Large intestine (tissue), 3 donors: ENCODE data around the gene TMEM191C. TPM values are rescaled to one million over a fixed set of nuclear protein-coding genes. Genes with fewer than 3 reads are reported as not detected.
"Not testable (repeated sequence)": the region's sequence is repeated elsewhere in the genome, so short reads cannot be mapped to it uniquely, and the experiment has no call there.

Source experiments
- DNase-seq, 2 donors: peaks; one replicate each; pipeline versions ENCODE4 v3.0.0 to v3.0.0-alpha.2; 2013
- H3K27ac ChIP-seq: one replicate; pipeline ENCODE4 v1.5.1; 2013; ENCODE audit warnings: low read length
- H3K27me3 ChIP-seq: 2 replicates; pipeline ENCODE4 v1.6.1; 2013; ENCODE audit warnings: low read length; ENCODE audit not compliant: control insufficient read depth, insufficient read depth
- H3K36me3 ChIP-seq: 2 replicates; pipeline ENCODE4 v1.6.1; 2013; ENCODE audit warnings: low read length; ENCODE audit not compliant: control insufficient read depth, insufficient read depth
- H3K4me1 ChIP-seq: one replicate; pipeline ENCODE4 v1.6.1; 2013; ENCODE audit warnings: low read length; ENCODE audit not compliant: control insufficient read depth, insufficient read depth
- H3K4me3 ChIP-seq: one replicate; pipeline ENCODE4 v1.5.1; 2013; ENCODE audit warnings: low read length
- H3K9me3 ChIP-seq: one replicate; pipeline ENCODE4 v1.6.1; 2013; ENCODE audit warnings: mild to moderate bottlenecking, low read depth, low read length, moderate library complexity; ENCODE audit not compliant: control insufficient read depth
- WGBS: methylation state at CpG from one replicate; pipeline ENCODE4 v1.1.5; 2013; ENCODE audit warnings: low lambda C conversion rate; ENCODE audit not compliant: insufficient coverage; 5-methylcytosine and 5-hydroxymethylcytosine counted together
- polyA plus RNA-seq: library from polyadenylated mRNA; unstranded; fragments of 120-200 nt; gene quantifications from one replicate; pipeline ENCODE4 v1.2.1, GENCODE V29; 2013

The TMEM191C gene
- polyA plus RNA-seq, 1 donor: 4.6 TPM

DNA sequence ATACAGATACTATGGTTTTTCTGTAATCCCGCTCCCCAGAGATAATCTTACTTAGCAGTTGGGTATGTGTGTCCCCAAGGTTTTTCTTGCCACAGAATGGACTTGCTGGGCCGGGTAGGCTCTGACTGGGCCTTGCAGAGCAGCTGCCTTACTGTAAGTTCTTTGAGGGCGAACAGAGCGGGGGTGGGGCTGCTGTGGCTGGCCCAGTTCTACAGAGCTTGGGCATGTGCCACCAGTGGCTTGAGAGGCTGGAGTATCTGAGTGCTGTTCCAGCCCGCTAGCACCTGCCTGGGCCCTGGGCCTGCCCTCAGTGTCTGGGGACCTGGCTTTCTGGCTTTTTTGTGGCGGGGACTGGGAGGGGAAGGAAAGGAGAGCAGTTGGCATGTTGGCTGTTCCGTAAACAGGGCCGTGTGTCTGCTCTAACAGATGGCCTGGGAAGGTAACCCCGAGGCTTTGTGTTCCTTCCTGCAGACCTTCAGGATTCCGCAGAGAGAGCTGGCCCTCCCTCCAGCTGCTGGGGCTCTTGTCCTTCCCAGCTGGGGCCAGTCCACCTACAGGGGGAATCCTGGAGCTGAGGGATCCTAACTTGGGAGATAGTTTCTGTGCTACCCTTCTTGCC lies 27.1 kb upstream of the TMEM191C start:
- not testable (repeated sequence) for H3K4me1 ChIP-seq, H3K27ac ChIP-seq, H3K4me3 ChIP-seq, H3K9me3 ChIP-seq, DNase-seq, H3K27me3 ChIP-seq
- peaks cover 22% of the 10 kb centered on the region for H3K36me3 ChIP-seq
- WGBS: no CpG with 5 or more reads among the region's 10 CpGs

- H3K4me1 ChIP-seq, H3K4me3 ChIP-seq, H3K9me3 ChIP-seq, DNase-seq, H3K27ac ChIP-seq, H3K27me3 ChIP-seq: not testable (repeated sequence)
- peaks cover 27% of the 10 kb centered on the region for H3K36me3 ChIP-seq
- no CpG with 5 or more reads among the region's 16 CpGs for WGBS
These were observed 26.5 kb upstream of the TMEM191C start for GRCh38 chr22:21440676-21441075.

- H3K27ac ChIP-seq, DNase-seq, H3K4me3 ChIP-seq, H3K4me1 ChIP-seq, H3K27me3 ChIP-seq, H3K9me3 ChIP-seq: not testable (repeated sequence)
- H3K36me3 ChIP-seq: peaks cover 32% of the 10 kb centered on the region
- no CpG with 5 or more reads among the region's 6 CpGs for WGBS
These were observed 26.0 kb upstream of the TMEM191C start for GRCh38 chr22:21441170-21441569.

DNA sequence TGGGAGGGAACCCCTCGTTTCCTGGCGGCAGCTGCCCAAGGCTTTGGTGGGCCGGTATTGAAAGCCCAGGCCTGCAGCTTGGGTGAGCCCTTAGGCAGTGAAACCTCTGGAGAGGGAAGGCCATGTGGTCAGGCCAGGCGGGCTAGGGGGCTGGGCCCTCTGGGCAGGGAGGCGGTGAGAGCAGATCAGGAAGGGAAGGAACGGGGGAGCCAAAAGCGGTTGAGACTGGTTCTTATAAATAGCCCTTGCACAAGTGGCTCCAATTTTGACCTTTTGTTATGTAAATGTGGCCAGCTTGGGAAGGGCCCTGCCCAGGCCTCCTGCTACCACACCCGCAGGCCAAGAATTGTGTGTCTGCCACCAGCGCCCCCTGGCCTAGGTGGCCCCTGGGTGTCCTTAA lies 25.1 kb upstream of the TMEM191C start:
- H3K9me3 ChIP-seq, DNase-seq: not testable (repeated sequence)
- WGBS: no CpG with 5 or more reads among the region's 9 CpGs

GRCh38 chr22:21442646-21443045 lies 24.5 kb upstream of the TMEM191C start:
- H3K27ac ChIP-seq, H3K4me3 ChIP-seq, DNase-seq, H3K27me3 ChIP-seq, H3K4me1 ChIP-seq, H3K9me3 ChIP-seq: not testable (repeated sequence)
- peaks cover 47% of the 10 kb centered on the region for H3K36me3 ChIP-seq
- WGBS: no CpG with 5 or more reads among the region's 15 CpGs

More for the DNA sequence above, 25.1 kb upstream of the TMEM191C start:
- H3K27me3 ChIP-seq, H3K4me3 ChIP-seq, H3K4me1 ChIP-seq, H3K27ac ChIP-seq: not testable (repeated sequence)
- H3K36me3 ChIP-seq: peaks cover 42% of the 10 kb centered on the region

- no peaks in the 10 kb centered on the region for H3K9me3 ChIP-seq
- H3K27ac ChIP-seq: no peak overlapping the region
- DNase-seq: no peak
- H3K27me3 ChIP-seq: no peaks in the 10 kb centered on the region
- H3K4me1 ChIP-seq: no peaks in the 10 kb centered on the region
- no peak overlapping the region for H3K4me3 ChIP-seq
- peaks cover 52% of the 10 kb centered on the region for H3K36me3 ChIP-seq
- WGBS: no CpG with 5 or more reads among the region's 13 CpGs
These were observed 24.0 kb upstream of the TMEM191C start for GRCh38 chr22:21443057-21443734.

- no peak for DNase-seq
- Histone ChIP-seq H3K36me3 (peaks cover 54% of the 10 kb centered on the region), H3K27ac (no peak overlapping the region), H3K9me3 (no peaks in the 10 kb centered on the region), H3K4me3 (no peak overlapping the region), H3K27me3 (no peaks in the 10 kb centered on the region), H3K4me1 (no peaks in the 10 kb centered on the region)
- no CpG with 5 or more reads among the region's 16 CpGs for WGBS
These were observed 23.3 kb upstream of the TMEM191C start for GRCh38 chr22:21443735-21444421.

DNA sequence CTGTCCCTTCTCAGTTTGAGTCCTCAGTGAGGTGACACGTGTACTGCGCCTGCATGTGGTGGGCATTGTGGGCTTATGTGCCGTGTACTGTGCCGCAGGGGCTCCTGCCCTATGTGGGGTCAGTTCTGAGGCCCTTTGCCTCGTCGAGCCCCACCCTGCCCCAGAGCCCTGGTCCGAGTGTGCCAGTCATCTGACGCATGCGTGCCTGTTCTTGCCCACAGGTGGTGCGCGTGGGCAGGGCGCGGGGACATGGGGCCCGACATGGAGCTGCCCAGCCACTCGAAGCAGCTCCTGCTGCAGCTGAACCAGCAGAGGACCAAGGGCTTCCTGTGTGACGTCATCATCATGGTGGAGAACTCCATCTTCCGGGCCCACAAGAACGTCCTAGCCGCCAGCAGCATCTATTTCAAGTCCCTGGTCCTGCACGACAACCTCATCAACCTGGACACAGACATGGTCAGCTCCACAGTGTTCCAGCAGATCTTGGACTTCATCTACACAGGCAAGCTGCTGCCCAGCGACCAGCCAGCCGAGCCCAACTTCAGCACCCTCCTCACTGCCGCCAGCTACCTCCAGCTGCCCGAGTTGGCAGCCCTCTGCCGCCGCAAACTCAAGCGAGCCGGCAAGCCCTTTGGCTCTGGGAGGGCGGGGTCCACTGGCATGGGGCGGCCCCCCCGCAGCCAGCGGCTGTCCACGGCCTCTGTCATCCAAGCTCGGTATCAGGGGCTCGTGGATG lies 22.3 kb upstream of the TMEM191C start:
- no CpG with 5 or more reads among the region's 35 CpGs for WGBS
- no peak for DNase-seq
- no peaks in the 10 kb centered on the region for H3K9me3 ChIP-seq
- H3K4me3 ChIP-seq: no peak overlapping the region
- H3K36me3 ChIP-seq: peaks cover 54% of the 10 kb centered on the region
- no peak overlapping the region for H3K27ac ChIP-seq
- no peaks in the 10 kb centered on the region for H3K27me3 ChIP-seq
- H3K4me1 ChIP-seq: no peaks in the 10 kb centered on the region

DNA sequence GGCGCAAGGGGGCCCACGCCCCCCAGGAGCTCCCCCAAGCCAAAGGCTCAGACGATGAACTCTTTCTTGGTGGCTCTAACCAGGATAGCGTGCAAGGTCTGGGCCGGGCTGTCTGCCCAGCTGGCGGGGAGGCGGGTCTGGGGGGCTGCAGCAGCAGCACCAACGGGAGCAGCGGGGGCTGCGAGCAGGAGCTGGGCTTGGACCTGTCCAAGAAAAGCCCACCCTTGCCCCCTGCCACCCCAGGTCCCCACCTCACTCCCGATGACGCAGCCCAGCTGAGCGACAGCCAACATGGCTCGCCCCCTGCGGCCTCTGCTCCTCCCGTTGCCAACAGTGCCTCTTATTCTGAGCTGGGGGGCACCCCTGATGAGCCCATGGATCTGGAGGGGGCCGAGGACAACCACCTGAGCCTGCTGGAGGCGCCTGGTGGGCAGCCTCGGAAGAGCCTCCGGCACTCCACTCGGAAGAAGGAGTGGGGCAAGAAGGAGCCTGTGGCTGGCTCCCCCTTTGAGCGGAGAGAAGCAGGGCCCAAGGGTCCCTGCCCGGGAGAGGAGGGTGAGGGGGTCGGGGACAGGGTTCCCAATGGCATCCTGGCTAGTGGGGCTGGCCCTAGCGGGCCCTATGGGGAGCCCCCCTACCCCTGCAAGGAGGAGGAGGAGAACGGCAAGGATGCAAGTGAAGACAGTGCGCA lies 21.6 kb upstream of the TMEM191C start:
- no peak overlapping the region for H3K4me3 ChIP-seq
- H3K27ac ChIP-seq: no peak overlapping the region
- H3K4me1 ChIP-seq: no peaks in the 10 kb centered on the region
- H3K9me3 ChIP-seq: no peaks in the 10 kb centered on the region
- peaks cover 57% of the 10 kb centered on the region for H3K36me3 ChIP-seq
- DNase-seq: no peak
- no peaks in the 10 kb centered on the region for H3K27me3 ChIP-seq
- no CpG with 5 or more reads among the region's 27 CpGs for WGBS
